K562 (cell line): ENCODE measurements around the gene ZZZ3. TPM values are rescaled to one million over a fixed set of nuclear protein-coding genes. Genes with fewer than 3 reads are reported as not detected.
A peak's percentile ranks its signal among the peaks of the same experiment; 100 is the strongest.

Experiments used
- ARHGAP35 ChIP-seq: fragments of 450-650 bp; IDR thresholded peaks from 2 replicates; pipeline ENCODE4 v1.6.1; 2018; ENCODE audit not compliant: partially characterized antibody
- EP300 ChIP-seq: IDR thresholded peaks from 2 replicates; pipeline ENCODE4 v1.6.1; 2012; ENCODE audit warnings: low read length, improper control_type of control experiment
- ESRRB ChIP-seq: fragments of 250-450 bp; sonication (Bioruptor Pico); IDR thresholded peaks from 2 replicates; pipeline ENCODE4 v1.5.0; 2020; ENCODE audit warnings: mild to moderate bottlenecking, moderate library complexity, borderline replicate concordance
- FUS ChIP-seq: fragments of 200-400 bp; formaldehyde crosslinking; optimal IDR thresholded peaks from 2 replicates; pipeline ENCODE3; 2017; ENCODE audit warnings: low read depth, low read length
- HDAC2 ChIP-seq: fragments of 450-650 bp; IDR thresholded peaks from 2 replicates; pipeline ENCODE4 v1.6.1; 2016; ENCODE audit warnings: mild to moderate bottlenecking
- IRF2 ChIP-seq: sonication (generic); formaldehyde crosslinking; IDR thresholded peaks from 2 replicates; pipeline ENCODE4 v1.8.1; 2022; ENCODE audit warnings: mild to moderate bottlenecking, missing genetic modification reagents
- LEF1 ChIP-seq: fragments of 450-650 bp; IDR thresholded peaks from 2 replicates; pipeline ENCODE4 v1.6.1; 2016; ENCODE audit warnings: mild to moderate bottlenecking
- MCM2 ChIP-seq: fragments of 450-650 bp; IDR thresholded peaks from 2 replicates; pipeline ENCODE4 v1.6.1; 2017; ENCODE audit warnings: low read depth, mild to moderate bottlenecking
- NCOA4 ChIP-seq: fragments of 450-650 bp; IDR thresholded peaks from 2 replicates; pipeline ENCODE4 v1.6.1; 2018; ENCODE audit warnings: mild to moderate bottlenecking; ENCODE audit not compliant: partially characterized antibody
- NR2C2 ChIP-seq, 2 experiments: fragments of 200-800 bp in 1 of 2; sonication (Bioruptor generic) in 1 of 2; sonication (generic) in 1 of 2; formaldehyde crosslinking in 1 of 2; IDR thresholded peaks; 2 replicates each; pipeline versions ENCODE4 v1.6.1 to v1.8.0; 2016 to 2022; ENCODE audit warnings: mild to moderate bottlenecking in 1 of 2, missing compliant biosample characterization in 1 of 2, missing genetic modification characterization in 1 of 2, missing genetic modification reagents in 1 of 2
- POLR3A ChIP-seq: IDR thresholded peaks from 2 replicates; pipeline ENCODE4 v1.6.1; 2011; ENCODE audit warnings: borderline replicate concordance, mild to moderate bottlenecking, moderate library complexity; ENCODE audit not compliant: insufficient read length, insufficient read depth; ENCODE audit errors: extremely low read depth
- TCF3 ChIP-seq: sonication (generic); formaldehyde crosslinking; IDR thresholded peaks from 2 replicates; pipeline ENCODE4 v1.4.0; 2020; ENCODE audit warnings: mild to moderate bottlenecking, missing genetic modification reagents
- ZFPM2 ChIP-seq: fragments of 250-450 bp; sonication (Bioruptor Pico); IDR thresholded peaks from 2 replicates; pipeline ENCODE4 v1.5.1; 2022; ENCODE audit warnings: mild to moderate bottlenecking
- ZNF184 ChIP-seq: sonication (generic); formaldehyde crosslinking; IDR thresholded peaks from 2 replicates; pipeline ENCODE4 v1.5.0; 2020; ENCODE audit warnings: missing genetic modification reagents
- ZSCAN29 ChIP-seq: fragments of 450-650 bp; IDR thresholded peaks from 2 replicates; pipeline ENCODE4 v1.6.1; 2017
- polyA plus RNA-seq, 8 experiments: library from polyadenylated mRNA; depleted of rRNA in 4 of 8; stranded (reverse) in 5 of 8; unstranded in 3 of 8; fragments of >200 nt; fragmentation: Nextera tagmentation in 2 of 8; fragmentation: Illumina TruSeq in 1 of 8; extraction: Ambion mirVana in 2 of 8; extraction: Trizol in 1 of 8; gene quantifications; 2 replicates each; pipeline versions ENCODE4 v1.2.1 to v1.2.3, GENCODE V29; 2011 to 2014; ENCODE audit warnings: inconsistent platforms in 1 of 8, missing spikeins in 1 of 8
- total RNA-seq, 7 experiments: library from RNA; depleted of rRNA in 6 of 7; stranded (reverse); fragments of >200 nt in 6 of 7; fragmentation: Illumina TruSeq in 2 of 7; extraction: Trizol in 2 of 7; gene quantifications; 2 replicates each; pipeline versions ENCODE4 v1.2.1 to v1.2.3, GENCODE V29; 2011 to 2021; ENCODE audit warnings: low replicate concordance in 1 of 7
- TF ChIP-seq, protein P1 (sequence below): fragments of 450-650 bp; IDR thresholded peaks from 2 replicates; pipeline ENCODE4 v1.6.1; 2017; ENCODE audit warnings: antibody characterized with exemption
- TF ChIP-seq, protein P2 (sequence below): sonication (generic); formaldehyde crosslinking; IDR thresholded peaks from 2 replicates; pipeline ENCODE4 v1.8.0; 2022; ENCODE audit warnings: mild to moderate bottlenecking, low read depth, missing genetic modification reagents
- TF ChIP-seq, protein P3 (sequence below): fragments of 450-650 bp; IDR thresholded peaks from 2 replicates; pipeline ENCODE4 v1.6.1; 2016; ENCODE audit warnings: low read depth, mild to moderate bottlenecking, moderate library complexity
- TF ChIP-seq, protein P4 (sequence below): fragments of 450-650 bp; IDR thresholded peaks from 2 replicates; pipeline ENCODE4 v1.6.1; 2016
- TF ChIP-seq, protein P5 (sequence below): fragments of 450-650 bp; conservative IDR thresholded peaks from 2 replicates; pipeline ENCODE4 v1.6.1; 2016; ENCODE audit warnings: missing genetic modification characterization, low read depth, mild to moderate bottlenecking, control low read depth, missing compliant biosample characterization
- TF ChIP-seq, protein P6 (sequence below), 2 experiments: fragments of 450-650 bp; IDR thresholded peaks; 2 replicates each; pipeline ENCODE4 v1.6.1; 2016

The ZZZ3 gene
- total and polyA plus RNA-seq, 9 of the 15 experiments (the other 6 are each of a cell fraction or from before 2014, with no cell fraction given) = 13.9 to 64.0 (median 36.7) TPM

DNA sequence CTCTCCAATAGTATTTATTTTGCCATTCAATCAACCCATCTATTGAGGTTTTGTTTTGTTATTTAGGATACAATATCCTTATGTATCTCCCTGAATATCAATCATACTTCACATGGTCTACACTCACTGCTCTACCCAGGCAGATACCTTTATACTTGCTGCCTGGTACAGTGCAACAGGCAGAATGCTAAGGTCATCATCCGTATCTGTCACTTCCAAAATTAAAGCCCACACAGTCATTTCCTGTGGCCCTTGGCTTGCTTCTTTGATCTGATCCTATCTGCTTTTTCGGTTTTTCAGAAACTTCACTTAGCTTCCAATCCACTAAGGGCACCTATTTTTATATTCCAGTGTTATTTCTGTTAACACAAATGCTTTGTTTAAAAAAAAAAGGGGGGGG, 22.3 kb upstream of the ZZZ3 start (continued):
- TF ChIP-seq MCM2 (no peak), IRF2 (CRISPR knock-in tag) (no peak), HDAC2 (no peak), ZNF184 (CRISPR knock-in tag) (no peak), ARHGAP35 (no peak), ZFPM2 (no peak), EP300 (peak; percentile 72; the same call in 1 of the 2 replicates), NCOA4 (no peak), FUS (no peak), TCF3 (CRISPR knock-in tag) (peak; percentile 34; the same call in 1 of the 2 replicates), POLR3A (no peak), ZSCAN29 (peak; percentile 58; the same call in 1 of the 2 replicates), ESRRB (no peak), LEF1 (peak; percentile 74; the same call in 1 of the 2 replicates), NR2C2 (CRISPR knock-in tag; IDR thresholded peaks at IDR 0.05) (no peak), NR2C2 (tag; IDR thresholded peaks at IDR 0.05) (peak; percentile 37; the same call in 1 of the 2 replicates)
- TF ChIP-seq, protein P1, sequence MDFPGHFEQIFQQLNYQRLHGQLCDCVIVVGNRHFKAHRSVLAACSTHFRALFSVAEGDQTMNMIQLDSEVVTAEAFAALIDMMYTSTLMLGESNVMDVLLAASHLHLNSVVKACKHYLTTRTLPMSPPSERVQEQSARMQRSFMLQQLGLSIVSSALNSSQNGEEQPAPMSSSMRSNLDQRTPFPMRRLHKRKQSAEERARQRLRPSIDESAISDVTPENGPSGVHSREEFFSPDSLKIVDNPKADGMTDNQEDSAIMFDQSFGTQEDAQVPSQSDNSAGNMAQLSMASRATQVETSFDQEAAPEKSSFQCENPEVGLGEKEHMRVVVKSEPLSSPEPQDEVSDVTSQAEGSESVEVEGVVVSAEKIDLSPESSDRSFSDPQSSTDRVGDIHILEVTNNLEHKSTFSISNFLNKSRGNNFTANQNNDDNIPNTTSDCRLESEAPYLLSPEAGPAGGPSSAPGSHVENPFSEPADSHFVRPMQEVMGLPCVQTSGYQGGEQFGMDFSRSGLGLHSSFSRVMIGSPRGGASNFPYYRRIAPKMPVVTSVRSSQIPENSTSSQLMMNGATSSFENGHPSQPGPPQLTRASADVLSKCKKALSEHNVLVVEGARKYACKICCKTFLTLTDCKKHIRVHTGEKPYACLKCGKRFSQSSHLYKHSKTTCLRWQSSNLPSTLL = no peak
- TF ChIP-seq, protein P2, sequence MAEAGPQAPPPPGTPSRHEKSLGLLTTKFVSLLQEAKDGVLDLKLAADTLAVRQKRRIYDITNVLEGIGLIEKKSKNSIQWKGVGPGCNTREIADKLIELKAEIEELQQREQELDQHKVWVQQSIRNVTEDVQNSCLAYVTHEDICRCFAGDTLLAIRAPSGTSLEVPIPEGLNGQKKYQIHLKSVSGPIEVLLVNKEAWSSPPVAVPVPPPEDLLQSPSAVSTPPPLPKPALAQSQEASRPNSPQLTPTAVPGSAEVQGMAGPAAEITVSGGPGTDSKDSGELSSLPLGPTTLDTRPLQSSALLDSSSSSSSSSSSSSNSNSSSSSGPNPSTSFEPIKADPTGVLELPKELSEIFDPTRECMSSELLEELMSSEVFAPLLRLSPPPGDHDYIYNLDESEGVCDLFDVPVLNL (CRISPR knock-in tag) = no peak
- TF ChIP-seq, protein P3, sequence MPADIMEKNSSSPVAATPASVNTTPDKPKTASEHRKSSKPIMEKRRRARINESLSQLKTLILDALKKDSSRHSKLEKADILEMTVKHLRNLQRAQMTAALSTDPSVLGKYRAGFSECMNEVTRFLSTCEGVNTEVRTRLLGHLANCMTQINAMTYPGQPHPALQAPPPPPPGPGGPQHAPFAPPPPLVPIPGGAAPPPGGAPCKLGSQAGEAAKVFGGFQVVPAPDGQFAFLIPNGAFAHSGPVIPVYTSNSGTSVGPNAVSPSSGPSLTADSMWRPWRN = no peak
- TF ChIP-seq, protein P4, sequence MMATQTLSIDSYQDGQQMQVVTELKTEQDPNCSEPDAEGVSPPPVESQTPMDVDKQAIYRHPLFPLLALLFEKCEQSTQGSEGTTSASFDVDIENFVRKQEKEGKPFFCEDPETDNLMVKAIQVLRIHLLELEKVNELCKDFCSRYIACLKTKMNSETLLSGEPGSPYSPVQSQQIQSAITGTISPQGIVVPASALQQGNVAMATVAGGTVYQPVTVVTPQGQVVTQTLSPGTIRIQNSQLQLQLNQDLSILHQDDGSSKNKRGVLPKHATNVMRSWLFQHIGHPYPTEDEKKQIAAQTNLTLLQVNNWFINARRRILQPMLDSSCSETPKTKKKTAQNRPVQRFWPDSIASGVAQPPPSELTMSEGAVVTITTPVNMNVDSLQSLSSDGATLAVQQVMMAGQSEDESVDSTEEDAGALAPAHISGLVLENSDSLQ = peak; percentile 66
- TF ChIP-seq, protein P5, sequence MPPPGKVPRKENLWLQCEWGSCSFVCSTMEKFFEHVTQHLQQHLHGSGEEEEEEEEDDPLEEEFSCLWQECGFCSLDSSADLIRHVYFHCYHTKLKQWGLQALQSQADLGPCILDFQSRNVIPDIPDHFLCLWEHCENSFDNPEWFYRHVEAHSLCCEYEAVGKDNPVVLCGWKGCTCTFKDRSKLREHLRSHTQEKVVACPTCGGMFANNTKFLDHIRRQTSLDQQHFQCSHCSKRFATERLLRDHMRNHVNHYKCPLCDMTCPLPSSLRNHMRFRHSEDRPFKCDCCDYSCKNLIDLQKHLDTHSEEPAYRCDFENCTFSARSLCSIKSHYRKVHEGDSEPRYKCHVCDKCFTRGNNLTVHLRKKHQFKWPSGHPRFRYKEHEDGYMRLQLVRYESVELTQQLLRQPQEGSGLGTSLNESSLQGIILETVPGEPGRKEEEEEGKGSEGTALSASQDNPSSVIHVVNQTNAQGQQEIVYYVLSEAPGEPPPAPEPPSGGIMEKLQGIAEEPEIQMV (tag) = no peak
- TF ChIP-seq, protein P6, sequence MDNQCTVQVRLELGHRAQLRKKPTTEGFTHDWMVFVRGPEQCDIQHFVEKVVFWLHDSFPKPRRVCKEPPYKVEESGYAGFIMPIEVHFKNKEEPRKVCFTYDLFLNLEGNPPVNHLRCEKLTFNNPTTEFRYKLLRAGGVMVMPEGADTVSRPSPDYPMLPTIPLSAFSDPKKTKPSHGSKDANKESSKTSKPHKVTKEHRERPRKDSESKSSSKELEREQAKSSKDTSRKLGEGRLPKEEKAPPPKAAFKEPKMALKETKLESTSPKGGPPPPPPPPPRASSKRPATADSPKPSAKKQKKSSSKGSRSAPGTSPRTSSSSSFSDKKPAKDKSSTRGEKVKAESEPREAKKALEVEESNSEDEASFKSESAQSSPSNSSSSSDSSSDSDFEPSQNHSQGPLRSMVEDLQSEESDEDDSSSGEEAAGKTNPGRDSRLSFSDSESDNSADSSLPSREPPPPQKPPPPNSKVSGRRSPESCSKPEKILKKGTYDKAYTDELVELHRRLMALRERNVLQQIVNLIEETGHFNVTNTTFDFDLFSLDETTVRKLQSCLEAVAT (IDR thresholded peaks at IDR 0.05) = no peak
